Loucy (cell line): ENCODE measurements around the gene NLRC5.

Experiments
- CTCF ChIP-seq: fragments of 200-600 bp; sonication (generic); conservative IDR thresholded peaks from 2 replicates; pipeline ENCODE4 v1.5.1; 2014; ENCODE audit warnings: mild to moderate bottlenecking, antibody characterized with exemption, low read length
- EZH2phosphoT487 ChIP-seq: fragments of 200-600 bp; IDR thresholded peaks from 2 replicates; pipeline ENCODE4 v1.6.1; 2018; ENCODE audit warnings: antibody characterized with exemption, mild to moderate bottlenecking, moderate library complexity, borderline replicate concordance

GRCh38 chr16:56941856-56942331, 47.5 kb upstream of the NLRC5 start:
- TF ChIP-seq CTCF, result no peak
- no peak for TF ChIP-seq EZH2phosphoT487
